ENCODE measurements around the gene TXNDC5. TPM values are rescaled to one million over a fixed set of nuclear protein-coding genes. Genes with fewer than 3 reads are reported as not detected.

Gene TXNDC5
- total RNA-seq, 1 donor from 2014 or later, result 360 TPM

DNA sequence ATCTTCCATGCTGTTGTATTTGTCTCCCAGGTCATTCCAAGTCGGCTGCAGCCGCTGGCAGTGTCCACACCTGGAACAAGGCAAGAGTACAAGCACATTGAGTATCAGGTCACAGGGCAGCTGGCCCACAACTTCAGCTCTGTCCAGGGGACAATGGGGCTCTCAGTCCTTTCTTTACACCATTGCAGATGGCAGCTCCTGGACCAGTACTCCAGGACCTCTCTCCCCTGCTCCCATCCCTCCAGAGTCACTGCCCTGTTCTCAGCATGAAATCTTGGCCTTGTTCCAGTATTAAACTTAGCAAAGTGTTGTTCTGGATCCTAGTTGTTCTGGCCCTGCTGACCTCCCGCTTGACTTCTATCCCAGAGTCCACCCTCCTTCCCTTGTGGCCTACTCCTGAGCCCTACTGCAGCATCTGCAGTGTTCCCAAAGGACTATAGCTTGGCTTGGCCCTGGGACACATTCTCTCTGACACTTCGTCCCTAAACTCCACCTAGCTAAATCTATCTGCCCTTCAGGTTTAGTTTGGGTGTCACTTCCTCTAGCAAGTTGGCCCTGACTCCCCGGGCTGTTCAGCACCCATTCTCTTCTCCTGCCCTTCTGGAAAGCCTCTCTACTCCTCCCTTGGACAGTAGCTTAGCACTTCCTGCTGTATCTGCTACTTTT is 5.8 kb downstream of the TXNDC5 start:
- DNase-seq (ENCODE audit: low read depth), result no peak
- H3K27me3 ChIP-seq (ENCODE audit: control insufficient read depth, insufficient read depth, low read length), result no peaks in the 10 kb centered on the region
- no peak for FAIRE-seq
- H3K36me3 ChIP-seq (ENCODE audit: control insufficient read depth, insufficient read depth, low read length), result peaks cover 12% of the 10 kb centered on the region
- TF ChIP-seq, protein P1, sequence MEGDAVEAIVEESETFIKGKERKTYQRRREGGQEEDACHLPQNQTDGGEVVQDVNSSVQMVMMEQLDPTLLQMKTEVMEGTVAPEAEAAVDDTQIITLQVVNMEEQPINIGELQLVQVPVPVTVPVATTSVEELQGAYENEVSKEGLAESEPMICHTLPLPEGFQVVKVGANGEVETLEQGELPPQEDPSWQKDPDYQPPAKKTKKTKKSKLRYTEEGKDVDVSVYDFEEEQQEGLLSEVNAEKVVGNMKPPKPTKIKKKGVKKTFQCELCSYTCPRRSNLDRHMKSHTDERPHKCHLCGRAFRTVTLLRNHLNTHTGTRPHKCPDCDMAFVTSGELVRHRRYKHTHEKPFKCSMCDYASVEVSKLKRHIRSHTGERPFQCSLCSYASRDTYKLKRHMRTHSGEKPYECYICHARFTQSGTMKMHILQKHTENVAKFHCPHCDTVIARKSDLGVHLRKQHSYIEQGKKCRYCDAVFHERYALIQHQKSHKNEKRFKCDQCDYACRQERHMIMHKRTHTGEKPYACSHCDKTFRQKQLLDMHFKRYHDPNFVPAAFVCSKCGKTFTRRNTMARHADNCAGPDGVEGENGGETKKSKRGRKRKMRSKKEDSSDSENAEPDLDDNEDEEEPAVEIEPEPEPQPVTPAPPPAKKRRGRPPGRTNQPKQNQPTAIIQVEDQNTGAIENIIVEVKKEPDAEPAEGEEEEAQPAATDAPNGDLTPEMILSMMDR (IDR thresholded peaks at IDR 0.05; ENCODE audit: insufficient read depth, low read length, severe bottlenecking), result no peak
- no peak overlapping the region for H3K4me3 ChIP-seq (ENCODE audit: low read depth, low read length)

DNA sequence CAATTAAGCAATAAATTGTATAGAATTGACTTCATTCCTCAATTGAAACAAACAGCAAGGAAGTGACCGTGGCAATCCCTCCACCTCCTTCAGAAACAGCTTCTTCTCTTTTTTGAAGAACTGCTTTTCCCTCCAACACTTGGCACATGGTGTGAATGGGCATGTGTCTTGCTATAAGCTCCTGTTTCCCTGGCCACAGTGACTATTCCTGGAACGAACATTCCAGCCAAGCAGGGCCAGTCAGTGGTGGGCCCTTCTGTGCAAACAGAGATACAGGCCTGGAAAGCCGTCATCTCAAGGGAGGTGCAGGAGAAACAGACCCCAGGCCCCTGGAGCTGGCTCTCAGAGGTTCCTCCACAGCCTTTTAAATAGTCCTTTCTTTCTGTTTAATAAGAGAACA is 6.9 kb downstream of the TXNDC5 start:
- H3K27me3 ChIP-seq (ENCODE audit: control insufficient read depth, insufficient read depth, low read length), result no peaks in the 10 kb centered on the region
- no peak overlapping the region for H3K4me3 ChIP-seq (ENCODE audit: low read depth, low read length)
- no peak for FAIRE-seq
- TF ChIP-seq, protein P1 (IDR thresholded peaks at IDR 0.05; ENCODE audit: insufficient read depth, low read length, severe bottlenecking), result no peak
- H3K36me3 ChIP-seq (ENCODE audit: control insufficient read depth, insufficient read depth, low read length), result peaks cover 17% of the 10 kb centered on the region
- no peak for DNase-seq (ENCODE audit: low read depth)

- Histone ChIP-seq H3K27me3 (ENCODE audit: control insufficient read depth, insufficient read depth, low read length) (no peaks in the 10 kb centered on the region), H3K36me3 (ENCODE audit: control insufficient read depth, insufficient read depth, low read length) (peaks cover 20% of the 10 kb centered on the region), H3K4me3 (ENCODE audit: low read depth, low read length) (no peak overlapping the region)
- DNase-seq (ENCODE audit: low read depth) (no peak), FAIRE-seq (no peak)
- TF ChIP-seq, protein P1 (IDR thresholded peaks at IDR 0.05; ENCODE audit: insufficient read depth, low read length, severe bottlenecking), result no peak
Observed at GRCh38 chr6:7902867-7903266, 7.7 kb downstream of the TXNDC5 start.

GRCh38 chr6:7902221-7902620 is 8.4 kb downstream of the TXNDC5 start:
- no peaks in the 10 kb centered on the region for H3K27me3 ChIP-seq (ENCODE audit: control insufficient read depth, insufficient read depth, low read length)
- TF ChIP-seq, protein P1 (IDR thresholded peaks at IDR 0.05; ENCODE audit: insufficient read depth, low read length, severe bottlenecking), result no peak
- FAIRE-seq (no peak), DNase-seq (ENCODE audit: low read depth) (peak; percentile 57)
- peaks cover 22% of the 10 kb centered on the region for H3K36me3 ChIP-seq (ENCODE audit: control insufficient read depth, insufficient read depth, low read length)
- no peak overlapping the region for H3K4me3 ChIP-seq (ENCODE audit: low read depth, low read length)

- DNase-seq (ENCODE audit: low read depth), result no peak
- peaks cover 22% of the 10 kb centered on the region for H3K36me3 ChIP-seq (ENCODE audit: control insufficient read depth, insufficient read depth, low read length)
- no peak for FAIRE-seq
- no peak overlapping the region for H3K4me3 ChIP-seq (ENCODE audit: low read depth, low read length)
- TF ChIP-seq, protein P1 (IDR thresholded peaks at IDR 0.05; ENCODE audit: insufficient read depth, low read length, severe bottlenecking), result no peak
- no peaks in the 10 kb centered on the region for H3K27me3 ChIP-seq (ENCODE audit: control insufficient read depth, insufficient read depth, low read length)
Observed at GRCh38 chr6:7901780-7902179, 8.8 kb downstream of the TXNDC5 start.

DNA sequence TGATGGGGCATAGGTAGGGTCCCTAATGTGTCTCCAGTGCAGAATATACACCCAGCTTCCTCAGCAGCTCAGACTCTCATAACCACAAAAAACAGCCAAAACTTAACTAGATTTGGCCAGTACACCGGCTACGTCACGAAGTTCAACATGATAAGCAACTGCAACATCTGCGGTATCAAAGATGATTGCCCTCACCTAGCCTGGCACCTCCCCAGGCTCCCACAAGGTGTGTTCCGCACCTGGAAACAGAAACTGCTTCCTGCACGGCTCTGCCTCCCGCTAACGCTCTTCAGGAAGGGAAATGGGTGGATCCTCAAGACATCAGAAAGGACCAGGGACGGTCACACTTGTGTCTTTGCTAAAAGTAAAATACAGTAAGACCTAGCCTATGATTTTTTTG is 9.5 kb downstream of the TXNDC5 start:
- TF ChIP-seq, protein P1 (IDR thresholded peaks at IDR 0.05; ENCODE audit: insufficient read depth, low read length, severe bottlenecking), result no peak
- Histone ChIP-seq H3K27me3 (ENCODE audit: control insufficient read depth, insufficient read depth, low read length) (no peaks in the 10 kb centered on the region), H3K36me3 (ENCODE audit: control insufficient read depth, insufficient read depth, low read length) (peaks cover 25% of the 10 kb centered on the region), H3K4me3 (ENCODE audit: low read depth, low read length) (no peak overlapping the region)
- DNase-seq (ENCODE audit: low read depth) (no peak), FAIRE-seq (no peak)
